Measurements from ENCODE around the gene TBK1. TPM values are rescaled to one million over a fixed set of nuclear protein-coding genes. Genes with fewer than 3 reads are reported as not detected.

TBK1 gene
- total and polyA plus RNA-seq, 2 of the 13 experiments (the other 11 are each of a cell fraction or from before 2014, with no cell fraction given) = 10.3 to 25.2 TPM

GRCh38 chr12:64451687-64452558 lies at the start of gene TBK1 (continued):
- TF ChIP-seq ZBTB40 (IDR thresholded peaks at IDR 0.05) (no peak), ZBTB40 (CRISPR knock-in tag; IDR thresholded peaks at IDR 0.05) (peak; percentile 59; the same call in 1 of the 2 replicates), ZNF775 (CRISPR knock-in tag; IDR thresholded peaks at IDR 0.05; ENCODE audit: borderline replicate concordance) (no peak), PTBP1 (IDR thresholded peaks at IDR 0.05; ENCODE audit: low read depth, low read length, poor library complexity, severe bottlenecking) (no peak), SMYD3 (CRISPR knock-in tag; IDR thresholded peaks at IDR 0.05) (no peak; the same call in 1 of the 2 replicates), ZNF34 (CRISPR knock-in tag; IDR thresholded peaks at IDR 0.05; ENCODE audit: borderline replicate concordance) (0 out of 2 replicates have a peak, but pooled peaks have one; percentile 42), RFX3 (CRISPR knock-in tag; IDR thresholded peaks at IDR 0.05) (no peak), ZNF784 (CRISPR knock-in tag; IDR thresholded peaks at IDR 0.05; ENCODE audit: borderline replicate concordance) (peak; percentile 42; the same call in 1 of the 2 replicates), HOMEZ (CRISPR knock-in tag; IDR thresholded peaks at IDR 0.05; ENCODE audit: low read depth) (no peak), NR1H2 (CRISPR knock-in tag; IDR thresholded peaks at IDR 0.05; ENCODE audit: borderline replicate concordance, low read depth) (no peak), ZNF670 (CRISPR knock-in tag; IDR thresholded peaks at IDR 0.05; ENCODE audit: borderline replicate concordance) (no peak), GATA4 (IDR thresholded peaks at IDR 0.05; ENCODE audit: borderline replicate concordance, low read depth) (0 out of 2 replicates have a peak, but pooled peaks have one; percentile 12), JARID2 (CRISPR knock-in tag; IDR thresholded peaks at IDR 0.05; ENCODE audit: insufficient replicate concordance) (no peak), HCFC1 (IDR thresholded peaks at IDR 0.05; ENCODE audit: low read depth, low read length) (no peak), ZNF329 (CRISPR knock-in tag; IDR thresholded peaks at IDR 0.05; ENCODE audit: low read depth) (peak; percentile 73; the same call in 1 of the 2 replicates), ZNF792 (CRISPR knock-in tag; IDR thresholded peaks at IDR 0.05) (no peak), MED1 (CRISPR knock-in tag; IDR thresholded peaks at IDR 0.05) (peak; percentile 71), CBX1 (IDR thresholded peaks at IDR 0.05; ENCODE audit: low read depth) (peak; percentile 88)
